H9 (cell line): ENCODE data around the gene KCNK1. TPM values are rescaled to one million over a fixed set of nuclear protein-coding genes. Genes with fewer than 3 reads are reported as not detected.

Source experiments
- DNase-seq: peaks from one replicate; pipeline ENCODE4 v3.0.0-alpha.2; 2017
- H2AFZ ChIP-seq: one replicate; pipeline ENCODE4 v1.6.1; 2013; ENCODE audit warnings: mild to moderate bottlenecking, low read length, control low read depth, moderate library complexity
- H2AK5ac ChIP-seq: 2 replicates; pipeline ENCODE4 v1.6.1; 2013; ENCODE audit warnings: low read length, control low read depth, mixed read lengths; ENCODE audit not compliant: insufficient read length
- H2BK120ac ChIP-seq: one replicate; pipeline ENCODE4 v1.6.1; 2013; ENCODE audit warnings: low read depth, mild to moderate bottlenecking, low read length, control low read depth, inconsistent platforms; ENCODE audit not compliant: poor library complexity, severe bottlenecking
- H2BK12ac ChIP-seq: 2 replicates; pipeline ENCODE4 v1.6.1; 2013; ENCODE audit warnings: low read length, control low read depth, mixed read lengths, low read depth; ENCODE audit not compliant: insufficient read length
- H2BK15ac ChIP-seq: 2 replicates; pipeline ENCODE4 v1.6.1; 2013; ENCODE audit warnings: low read depth, low read length, control low read depth
- H2BK20ac ChIP-seq: one replicate; pipeline ENCODE4 v1.6.1; 2013; ENCODE audit warnings: low read depth, mild to moderate bottlenecking, low read length, control low read depth, inconsistent platforms; ENCODE audit not compliant: poor library complexity, severe bottlenecking
- H2BK5ac ChIP-seq: 2 replicates; pipeline ENCODE4 v1.6.1; 2013; ENCODE audit warnings: low read length, control low read depth, mixed read lengths; ENCODE audit not compliant: insufficient read length
- H3K14ac ChIP-seq: 2 replicates; pipeline ENCODE4 v1.6.1; 2013; ENCODE audit warnings: low read length, control low read depth; ENCODE audit not compliant: insufficient read depth
- H3K18ac ChIP-seq: 2 replicates; pipeline ENCODE4 v1.6.1; 2013; ENCODE audit warnings: low read depth, mild to moderate bottlenecking, mixed read lengths, low read length, control low read depth; ENCODE audit not compliant: insufficient read length
- H3K23ac ChIP-seq: 2 replicates; pipeline ENCODE4 v1.6.1; 2013; ENCODE audit warnings: low read length, control low read depth, mixed read lengths, low read depth; ENCODE audit not compliant: insufficient read length
- H3K23me2 ChIP-seq: 2 replicates; pipeline ENCODE4 v1.6.1; 2013; ENCODE audit warnings: low read depth, mild to moderate bottlenecking, mixed read lengths, low read length, control low read depth; ENCODE audit not compliant: insufficient read length, poor library complexity, severe bottlenecking
- H3K27ac ChIP-seq: 2 replicates; pipeline ENCODE4 v1.5.1; 2013; ENCODE audit warnings: low read length, control low read depth, mixed read lengths, low read depth; ENCODE audit not compliant: insufficient read length
- H3K27me3 ChIP-seq: 2 replicates; pipeline ENCODE4 v1.6.1; 2013; ENCODE audit warnings: low read length, control low read depth, inconsistent platforms; ENCODE audit not compliant: insufficient read depth
- H3K4ac ChIP-seq: 2 replicates; pipeline ENCODE4 v1.6.1; 2013; ENCODE audit warnings: low read depth, mild to moderate bottlenecking, control low read depth, inconsistent platforms, low read length, moderate library complexity
- H3K4me1 ChIP-seq: 2 replicates; pipeline ENCODE4 v1.6.1; 2013; ENCODE audit warnings: low read length, control low read depth, inconsistent platforms; ENCODE audit not compliant: insufficient read depth
- H3K4me2 ChIP-seq: 2 replicates; pipeline ENCODE4 v1.6.1; 2013; ENCODE audit warnings: low read length, control low read depth, mixed read lengths; ENCODE audit not compliant: insufficient read length, insufficient read depth
- H3K56ac ChIP-seq: 2 replicates; pipeline ENCODE4 v1.6.1; 2013; ENCODE audit warnings: low read depth, mild to moderate bottlenecking, mixed read lengths, low read length, control low read depth; ENCODE audit not compliant: insufficient read length
- H3K79me1 ChIP-seq: 2 replicates; pipeline ENCODE4 v1.6.1; 2013; ENCODE audit warnings: low read depth, mild to moderate bottlenecking, moderate library complexity, low read length, control low read depth, inconsistent platforms; ENCODE audit not compliant: insufficient read depth, poor library complexity, severe bottlenecking
- H3K79me2 ChIP-seq: 2 replicates; pipeline ENCODE4 v1.6.1; 2013; ENCODE audit warnings: low read length, control low read depth, inconsistent platforms; ENCODE audit not compliant: insufficient read depth
- H3K9ac ChIP-seq: 2 replicates; pipeline ENCODE4 v1.6.1; 2013; ENCODE audit warnings: low read length, control low read depth, mixed read lengths; ENCODE audit not compliant: insufficient read length; ENCODE audit errors: extremely low read depth
- H3K9me3 ChIP-seq: one replicate; pipeline ENCODE4 v1.6.1; 2013; ENCODE audit warnings: low read depth, low read length, inconsistent platforms; ENCODE audit not compliant: control insufficient read depth
- H3T11ph ChIP-seq: one replicate; pipeline ENCODE4 v1.6.1; 2013; ENCODE audit warnings: mild to moderate bottlenecking, low read length, control low read depth, inconsistent platforms
- H4K20me1 ChIP-seq: one replicate; pipeline ENCODE4 v1.6.1; 2013; ENCODE audit not compliant: control insufficient read depth, insufficient read length, insufficient read depth
- H4K5ac ChIP-seq: 2 replicates; pipeline ENCODE4 v1.6.1; 2013; ENCODE audit warnings: low read depth, mild to moderate bottlenecking, mixed read lengths, low read length, control low read depth; ENCODE audit not compliant: insufficient read length
- H4K8ac ChIP-seq: replicated peaks from 2 replicates; pipeline ENCODE4 v1.6.1; 2013; ENCODE audit warnings: low read length, control low read depth, mixed read lengths, low read depth; ENCODE audit not compliant: insufficient read length
- H4K91ac ChIP-seq: 2 replicates; pipeline ENCODE4 v1.6.1; 2013; ENCODE audit warnings: low read depth, mild to moderate bottlenecking, moderate library complexity, mixed read lengths, low read length, control low read depth; ENCODE audit not compliant: insufficient read length
- H3K27ac Mint-ChIP-seq, 3 experiments: 2 replicates in 2 of 3; 3 replicates in 1 of 3; pipeline ENCODE4 v1.8.0; 2020 to 2021; ENCODE audit warnings: mixed read lengths in 3 of 3, mild to moderate bottlenecking in 1 of 3, moderate library complexity in 1 of 3
- H3K27me3 Mint-ChIP-seq: 2 replicates; pipeline ENCODE4 v1.8.0; 2021; ENCODE audit warnings: low read depth, mild to moderate bottlenecking, moderate library complexity, mixed read lengths
- H3K36me3 Mint-ChIP-seq, 3 experiments: 2 replicates in 2 of 3; 3 replicates in 1 of 3; pipeline ENCODE4 v1.8.0; 2020 to 2021; ENCODE audit warnings: low read depth in 3 of 3, mixed read lengths in 3 of 3; ENCODE audit not compliant: insufficient read depth in 1 of 3
- H3K4me1 Mint-ChIP-seq, 2 experiments: 2 replicates each; pipeline ENCODE4 v1.8.0; 2020; ENCODE audit warnings: mixed read lengths in 2 of 2
- H3K4me3 Mint-ChIP-seq, 2 experiments: 2 replicates in 1 of 2; 3 replicates in 1 of 2; pipeline ENCODE4 v1.8.0; 2020 to 2021; ENCODE audit warnings: mild to moderate bottlenecking in 2 of 2, mixed read lengths in 2 of 2, moderate library complexity in 1 of 2
- H3K9me3 Mint-ChIP-seq, 2 experiments: 2 replicates in 1 of 2; 3 replicates in 1 of 2; pipeline ENCODE4 v1.8.0; 2020; ENCODE audit warnings: mild to moderate bottlenecking in 2 of 2, mixed read lengths in 2 of 2, moderate library complexity in 1 of 2
- CTCF ChIP-seq: fragments of 200-600 bp; sonication (generic); conservative IDR thresholded peaks from 3 replicates; pipeline ENCODE4 v1.8.0; 2021; ENCODE audit warnings: antibody characterized with exemption, mild to moderate bottlenecking
- WGBS: extraction: QIAGEN DNeasy Blood & Tissue Kit; methylation state at CpG from one replicate; pipeline ENCODE4 v1.1.7; 2013; ENCODE audit warnings: missing lambda C conversion rate, low lambda C conversion rate, mixed read lengths; ENCODE audit not compliant: insufficient read length; ENCODE audit errors: extremely low coverage; 5-methylcytosine and 5-hydroxymethylcytosine counted together
- total RNA-seq: library from RNA; stranded (reverse); gene quantifications from 2 replicates; pipeline ENCODE4 v1.2.1, GENCODE V29; 2021

The KCNK1 gene
- total RNA-seq, 1 experiment from 2014 or later: 9.9 TPM

GRCh38 chr1:233586301-233586700 is 27.6 kb upstream of the KCNK1 start:
- TF ChIP-seq CTCF: no peak
- Mint-ChIP-seq H3K27me3 (peaks cover 15% of the 10 kb centered on the region), H3K27ac (no peak overlapping the region), H3K4me1 (peaks cover 10 to 19% of the 10 kb centered on the region in 2 experiments), H3K9me3 (peaks cover 0 to 4% of the 10 kb centered on the region in 2 experiments; a peak in 2 of 5 replicates), H3K4me3 (no peak overlapping the region), H3K36me3 (no peaks in the 10 kb centered on the region)
- H2AK5ac ChIP-seq: no peak overlapping the region
- H3K4ac ChIP-seq: no peak overlapping the region
- no peak overlapping the region for H2BK12ac ChIP-seq
- H3K27ac ChIP-seq: no peak overlapping the region
- no peak overlapping the region for H4K8ac ChIP-seq
- no peak overlapping the region for H2BK15ac ChIP-seq
- H3K27me3 ChIP-seq: no peaks in the 10 kb centered on the region
- H2BK120ac ChIP-seq: no peak overlapping the region
- H3K18ac ChIP-seq: no peak overlapping the region
- H3K79me1 ChIP-seq: no peaks in the 10 kb centered on the region
- WGBS: no CpG with 5 or more reads among the region's 2 CpGs
- H2BK5ac ChIP-seq: no peak overlapping the region
- H3K14ac ChIP-seq: no peak overlapping the region
- no peak overlapping the region for H3K9ac ChIP-seq
- H3T11ph ChIP-seq: no peak overlapping the region
- H4K20me1 ChIP-seq: no peaks in the 10 kb centered on the region
- H3K23me2 ChIP-seq: no peaks in the 10 kb centered on the region
- no peak overlapping the region for H3K23ac ChIP-seq
- DNase-seq: no peak
- H3K79me2 ChIP-seq: no peaks in the 10 kb centered on the region
- H4K5ac ChIP-seq: no peak overlapping the region
- no peak overlapping the region for H3K56ac ChIP-seq
- H3K4me2 ChIP-seq: no peak overlapping the region
- no peaks in the 10 kb centered on the region for H3K4me1 ChIP-seq
- no peak overlapping the region for H4K91ac ChIP-seq
- H2AFZ ChIP-seq: no peak overlapping the region
- H3K9me3 ChIP-seq: no peaks in the 10 kb centered on the region
- no peak overlapping the region for H2BK20ac ChIP-seq
